ENCODE results near the gene FAM107B. TPM values are rescaled to one million over a fixed set of nuclear protein-coding genes. Genes with fewer than 3 reads are reported as not detected.

Gene FAM107B
- total and polyA plus RNA-seq, 2 of the 4 experiments (the other 2 are of a cell fraction) = 26.4 to 27.1 TPM

- H4K20me1 ChIP-seq (ENCODE audit: insufficient read depth, low read length) = no peaks in the 10 kb centered on the region
- no peak overlapping the region for H3K56ac ChIP-seq (ENCODE audit: extremely low read depth, insufficient read depth, low read length)
- no CpG with 5 or more reads among the region's 1 CpG for WGBS, 2 experiments (ENCODE audit: extremely low coverage in 2 of 2, insufficient read length in 1 of 2)
- ATAC-seq (ENCODE audit: low read depth) (no peak), DNase-seq (no peak)
- no TSS peak for BruUV-seq (replicated peaks)
- dilution Hi-C loops (cut with HindIII; ENCODE audit: low sequenced_read_pairs, unreplicated experiment) = no loop called here
- no peak overlapping the region for H2BK20ac ChIP-seq (ENCODE audit: low read depth, low read length)
- no peak overlapping the region for H3K27ac ChIP-seq (ENCODE audit: insufficient read depth, low read length)
- no peak overlapping the region for H2BK120ac ChIP-seq (ENCODE audit: low read depth, low read length)
- in situ Hi-C loops (cut with MboI; ENCODE audit: low sequenced_read_pairs) = no loop called here
- H4K5ac ChIP-seq (ENCODE audit: low read depth, low read length) = no peak overlapping the region
- H4K8ac ChIP-seq (ENCODE audit: low read depth in 2 of 2, low read length in 2 of 2) = no peak overlapping the region
- no peaks in the 10 kb centered on the region for H3K9me3 ChIP-seq (ENCODE audit: control insufficient read depth, insufficient read depth, low read length)
- TF ChIP-seq MAFK (IDR thresholded peaks at IDR 0.05; ENCODE audit: low read depth, low read length) = no peak
- TF ChIP-seq RFX5 (IDR thresholded peaks at IDR 0.05; ENCODE audit: low read depth, low read length) = no peak
- no peak for TF ChIP-seq MXI1 (IDR thresholded peaks at IDR 0.05; ENCODE audit: borderline replicate concordance, low read depth, low read length)
- no peak for TF ChIP-seq NFE2L2 (IDR thresholded peaks at IDR 0.05; ENCODE audit: low read depth, low read length)
- no peak for TF ChIP-seq ELK1 (IDR thresholded peaks at IDR 0.05; ENCODE audit: borderline replicate concordance, low read depth, low read length)
- TF ChIP-seq POLR2A (IDR thresholded peaks at IDR 0.05; ENCODE audit: low read depth, low read length) = no peak
- no peak for TF ChIP-seq MAZ (IDR thresholded peaks at IDR 0.05; ENCODE audit: borderline replicate concordance, low read depth, low read length)
- no peak for TF ChIP-seq RCOR1 (IDR thresholded peaks at IDR 0.05; ENCODE audit: insufficient replicate concordance, low read length)
- TF ChIP-seq SMC3 (IDR thresholded peaks at IDR 0.05; ENCODE audit: low read depth, low read length) = no peak
- H3K4ac ChIP-seq (ENCODE audit: low read depth, low read length) = no peak overlapping the region
- CTCF ChIA-PET = interaction anchor here (0.6 to 0.7 kb wide), 2 partner anchors 10 to 980 kb away, joined by 3 to 6 read pairs; no protein-coding TSS in a partner anchor
- H3K18ac ChIP-seq (ENCODE audit: low read depth, low read length) = no peak overlapping the region
- POLR2A ChIA-PET (ENCODE audit: unreplicated experiment) = interaction anchor here (1.0 kb wide), 1 partner anchor 9 kb away, joined by 4 read pairs; no protein-coding TSS in a partner anchor
- H3K14ac ChIP-seq (replicated peaks; ENCODE audit: low read depth, low read length) = no peak overlapping the region
- H3K79me1 ChIP-seq (ENCODE audit: low read depth in 1 of 2, low read length in 2 of 2) = no peaks in the 10 kb centered on the region
- no peak overlapping the region for H2AK9ac ChIP-seq (replicated peaks; ENCODE audit: low read depth, low read length, poor library complexity)
- H2BK15ac ChIP-seq (ENCODE audit: low read depth, low read length) = no peak overlapping the region
- H3K36me3 ChIP-seq (ENCODE audit: control insufficient read depth, insufficient read depth, low read length) = no peaks in the 10 kb centered on the region
- no peak overlapping the region for H3K4me2 ChIP-seq (ENCODE audit: low read depth, low read length)
- no peak overlapping the region for H3K9ac ChIP-seq (ENCODE audit: low read depth, low read length)
- peaks cover 4% of the 10 kb centered on the region; the same call in 1 of the 2 replicates for H3K4me1 ChIP-seq (ENCODE audit: control insufficient read depth, insufficient read depth, low read length)
- H3K4me3 ChIP-seq (ENCODE audit: insufficient read depth, low read depth, low read length) = no peak overlapping the region
- no peak overlapping the region for H2AK5ac ChIP-seq (ENCODE audit: low read depth, low read length)
- H2BK5ac ChIP-seq (ENCODE audit: low read depth, low read length, poor library complexity, severe bottlenecking) = no peak overlapping the region
- no peaks in the 10 kb centered on the region for H3K27me3 ChIP-seq (ENCODE audit: control insufficient read depth, insufficient read depth, low read length)
- intact Hi-C loops (cut with micrococcal nuclease) = no loop called here
- no peak overlapping the region for H2AFZ ChIP-seq (replicated peaks; ENCODE audit: low read length, poor library complexity)
- no peak overlapping the region for H4K91ac ChIP-seq (ENCODE audit: insufficient read depth, low read depth, low read length)
- H3K23ac ChIP-seq (ENCODE audit: low read depth, low read length) = no peak overlapping the region
- H3K9me1 ChIP-seq (ENCODE audit: insufficient read depth, low read length) = no peaks in the 10 kb centered on the region
Measured at GRCh38 chr10:14700546-14700945, 74.2 kb downstream of the FAM107B start.

Data from IMR-90 (cell line).